Esophagus muscularis mucosa (tissue), 4 donors: ENCODE measurements around the gene SERHL2. TPM values are rescaled to one million over a fixed set of nuclear protein-coding genes. Genes with fewer than 3 reads are reported as not detected.

Experiments
- DNase-seq: peaks from one replicate; pipeline ENCODE4 v3.0.0-alpha.2; 2017; ENCODE audit errors: extremely low spot score
- H3K27ac ChIP-seq, 4 donors: fragments of 200-600 bp; sonication (generic); replicated peaks in 1 of 4; 1 replicate in 3 of 4; 2 replicates in 1 of 4; pipeline ENCODE4 v1.5.1; 2016 to 2019; ENCODE audit warnings: mild to moderate bottlenecking in 1 of 4
- H3K27me3 ChIP-seq, 4 donors: fragments of 200-600 bp; sonication (generic); one replicate each; pipeline versions ENCODE4 v1.5.1 to v1.6.0; 2016 to 2019
- H3K36me3 ChIP-seq, 4 donors: fragments of 200-600 bp; sonication (generic); one replicate each; pipeline ENCODE4 v1.5.1; 2016 to 2019
- H3K4me1 ChIP-seq, 4 donors: fragments of 200-600 bp; sonication (generic); one replicate each; pipeline ENCODE4 v1.5.1; 2016 to 2019
- H3K4me3 ChIP-seq, 4 donors: fragments of 200-600 bp; sonication (generic); 1 replicate in 2 of 4; 2 replicates in 2 of 4; pipeline ENCODE4 v1.5.1; 2016 to 2019; ENCODE audit warnings: mild to moderate bottlenecking in 4 of 4, moderate library complexity in 1 of 4
- H3K9me3 ChIP-seq, 4 donors: fragments of 200-600 bp; sonication (generic); 1 replicate in 3 of 4; 2 replicates in 1 of 4; pipeline ENCODE4 v1.5.1; 2016 to 2019
- CTCF ChIP-seq, 3 experiments: fragments of 200-600 bp in 2 of 3; fragments of 450-650 bp in 1 of 3; sonication (generic) in 2 of 3; IDR thresholded peaks; one replicate each; pipeline ENCODE4 v1.5.1; 2017 to 2019; ENCODE audit warnings: antibody characterized with exemption in 3 of 3, mild to moderate bottlenecking in 2 of 3, moderate library complexity in 1 of 3
- EP300 ChIP-seq: sonication (generic); formaldehyde crosslinking; IDR thresholded peaks from one replicate; pipeline ENCODE4 v1.6.1; 2017; ENCODE audit warnings: antibody characterized with exemption
- POLR2A ChIP-seq: fragments of 450-650 bp; IDR thresholded peaks from one replicate; pipeline ENCODE4 v1.6.1; 2017; ENCODE audit warnings: antibody characterized with exemption, moderate library complexity, mild to moderate bottlenecking, low read depth
- POLR2AphosphoS5 ChIP-seq, 2 donors: sonication (generic); formaldehyde crosslinking; IDR thresholded peaks; one replicate each; pipeline ENCODE4 v1.6.1; 2017; ENCODE audit warnings: antibody characterized with exemption in 2 of 2
- WGBS: methylation state at CpG from one replicate; pipeline ENCODE4 v1.1.5; 2018; 5-methylcytosine and 5-hydroxymethylcytosine counted together
- intact Hi-C: fragments of 100-400 bp; cut with DNase I; formaldehyde crosslinking; loops from one replicate; pipeline ENCODE4 v1.15.1; 2023
- total RNA-seq, 4 donors: library from RNA; depleted of rRNA; stranded (reverse); fragments of >200 nt; gene quantifications; one replicate each; pipeline versions ENCODE4 v1.1.0 to v1.2.1, GENCODE V29; 2016

SERHL2 gene
- total RNA-seq, 4 donors from 2014 or later, result 3.1 to 9.1 (median 5.0) TPM

GRCh38 chr22:42619261-42620063, 65.7 kb downstream of the SERHL2 start:
- DNase-seq, result no peak
- intact Hi-C loops, result no loop called here
- H3K9me3 ChIP-seq, result no peaks in the 10 kb centered on the region
- TF ChIP-seq EP300 (no peak), POLR2AphosphoS5 (IDR thresholded peaks at IDR 0.05) (peak in 1 of 2 donors; percentile 16)
- 86% methylated on average over 20 of the region's 35 CpGs for WGBS
- no peak overlapping the region for H3K4me3 ChIP-seq
- H3K36me3 ChIP-seq, result peaks cover 6 to 51% (median 43%) of the 10 kb centered on the region in 4 donors
- H3K27me3 ChIP-seq, result no peaks in the 10 kb centered on the region
- peaks cover 25 to 71% (median 62%) of the 10 kb centered on the region in 4 donors for H3K4me1 ChIP-seq
- H3K27ac ChIP-seq, result peak overlapping the region in 2 of 4 donors; percentile 54 to 64

GRCh38 chr22:42620084-42620483, 66.3 kb downstream of the SERHL2 start:
- H3K4me1 ChIP-seq, result peaks cover 31 to 76% (median 67%) of the 10 kb centered on the region in 4 donors
- no peak for DNase-seq
- peaks cover 6 to 57% (median 49%) of the 10 kb centered on the region in 4 donors for H3K36me3 ChIP-seq
- no peak overlapping the region for H3K4me3 ChIP-seq
- no peaks in the 10 kb centered on the region for H3K27me3 ChIP-seq
- WGBS, result 100% methylated on average over 3 of the region's 4 CpGs
- peak overlapping the region in 3 of 4 donors; percentile 29 to 64 (median 54) for H3K27ac ChIP-seq
- intact Hi-C loops, result no loop called here
- no peak for TF ChIP-seq POLR2AphosphoS5 (IDR thresholded peaks at IDR 0.05)
- TF ChIP-seq CTCF (IDR thresholded peaks at IDR 0.05), result no peak
- no peak for TF ChIP-seq POLR2A
- TF ChIP-seq EP300, result no peak
- H3K9me3 ChIP-seq, result no peaks in the 10 kb centered on the region

- Histone ChIP-seq H3K4me1 (peaks cover 24 to 61% (median 54%) of the 10 kb centered on the region in 4 donors), H3K36me3 (peaks cover 19 to 72% (median 64%) of the 10 kb centered on the region in 4 donors), H3K27me3 (no peaks in the 10 kb centered on the region), H3K27ac (peak overlapping the region; percentile 29 to 64 (median 50)), H3K4me3 (no peak overlapping the region), H3K9me3 (no peaks in the 10 kb centered on the region)
- intact Hi-C loops, result no loop called here
- WGBS, result 69% methylated on average over 6 of the region's 11 CpGs
- DNase-seq, result no peak
- TF ChIP-seq POLR2AphosphoS5 (IDR thresholded peaks at IDR 0.05) (peak; percentile 52 to 54), EP300 (no peak), POLR2A (no peak), CTCF (IDR thresholded peaks at IDR 0.05) (peak; percentile 84 to 97 (median 86))
Measured at GRCh38 chr22:42621505-42622002, 67.8 kb downstream of the SERHL2 start.

GRCh38 chr22:42622061-42622710, 68.4 kb downstream of the SERHL2 start:
- 92% methylated on average over 15 of the region's 20 CpGs for WGBS
- no peaks in the 10 kb centered on the region for H3K9me3 ChIP-seq
- intact Hi-C loops, result no loop called here
- peaks cover 25 to 78% (median 70%) of the 10 kb centered on the region in 4 donors for H3K36me3 ChIP-seq
- no peaks in the 10 kb centered on the region for H3K27me3 ChIP-seq
- no peak for TF ChIP-seq EP300
- TF ChIP-seq CTCF (IDR thresholded peaks at IDR 0.05), result no peak
- TF ChIP-seq POLR2A, result no peak
- TF ChIP-seq POLR2AphosphoS5 (IDR thresholded peaks at IDR 0.05), result no peak
- peaks cover 24 to 54% (median 47%) of the 10 kb centered on the region in 4 donors for H3K4me1 ChIP-seq
- peak overlapping the region; percentile 29 to 64 (median 50) for H3K27ac ChIP-seq
- DNase-seq, result no peak
- H3K4me3 ChIP-seq, result no peak overlapping the region

GRCh38 chr22:42623301-42623751, 69.6 kb downstream of the SERHL2 start:
- H3K27me3 ChIP-seq, result no peaks in the 10 kb centered on the region
- H3K4me3 ChIP-seq, result no peak overlapping the region
- intact Hi-C loops, result no loop called here
- H3K4me1 ChIP-seq, result peaks cover 24 to 46% (median 40%) of the 10 kb centered on the region in 4 donors
- peak overlapping the region in 3 of 4 donors; percentile 10 to 62 (median 52) for H3K27ac ChIP-seq
- peaks cover 37 to 90% (median 82%) of the 10 kb centered on the region in 4 donors for H3K36me3 ChIP-seq
- H3K9me3 ChIP-seq, result no peaks in the 10 kb centered on the region
- DNase-seq, result no peak
- 73% methylated on average over 3 of the region's 18 CpGs for WGBS
- TF ChIP-seq POLR2AphosphoS5 (IDR thresholded peaks at IDR 0.05), result no peak
- TF ChIP-seq CTCF (IDR thresholded peaks at IDR 0.05), result no peak
- no peak for TF ChIP-seq POLR2A
- no peak for TF ChIP-seq EP300
